Measurements from ENCODE around the gene ALX4. TPM values are rescaled to one million over a fixed set of nuclear protein-coding genes. Genes with fewer than 3 reads are reported as not detected.

Gene ALX4
- total and polyA plus RNA-seq, 9 of the 15 experiments (the other 6 are each of a cell fraction or from before 2014, with no cell fraction given): 0.07 to 1.2 (median 0.33) TPM

DNA sequence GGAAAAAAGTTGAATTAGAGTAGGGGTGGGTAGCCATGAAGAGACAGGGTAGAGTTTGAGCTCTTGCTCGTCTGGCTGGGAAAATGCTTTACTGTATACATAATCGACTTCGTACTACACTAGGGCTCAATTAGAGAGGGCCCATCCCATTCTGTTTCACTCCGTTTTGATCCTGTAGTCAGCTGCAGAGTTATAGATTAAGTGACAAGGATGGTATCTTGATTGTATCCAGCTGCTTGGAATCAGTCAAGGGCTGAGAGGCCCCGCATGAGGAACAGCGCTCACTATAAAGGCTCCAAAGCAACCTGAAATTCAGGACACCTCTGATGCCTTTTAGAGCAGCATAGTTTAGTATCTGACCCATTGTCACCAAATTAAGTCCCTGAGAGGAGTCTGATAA, 81.6 kb downstream of the ALX4 start:
- H3K4me1 ChIP-seq (replicated peaks in 1 of 2; ENCODE audit: control insufficient read depth in 2 of 2, insufficient read depth in 2 of 2, low read length in 2 of 2): no peaks in the 10 kb centered on the region
- H3K79me2 ChIP-seq (ENCODE audit: control insufficient read depth, insufficient read depth, low read length): no peaks in the 10 kb centered on the region
- H3K27ac ChIP-seq (ENCODE audit: extremely low read depth, low read depth, low read length): no peak overlapping the region
- TF ChIP-seq, protein P1, sequence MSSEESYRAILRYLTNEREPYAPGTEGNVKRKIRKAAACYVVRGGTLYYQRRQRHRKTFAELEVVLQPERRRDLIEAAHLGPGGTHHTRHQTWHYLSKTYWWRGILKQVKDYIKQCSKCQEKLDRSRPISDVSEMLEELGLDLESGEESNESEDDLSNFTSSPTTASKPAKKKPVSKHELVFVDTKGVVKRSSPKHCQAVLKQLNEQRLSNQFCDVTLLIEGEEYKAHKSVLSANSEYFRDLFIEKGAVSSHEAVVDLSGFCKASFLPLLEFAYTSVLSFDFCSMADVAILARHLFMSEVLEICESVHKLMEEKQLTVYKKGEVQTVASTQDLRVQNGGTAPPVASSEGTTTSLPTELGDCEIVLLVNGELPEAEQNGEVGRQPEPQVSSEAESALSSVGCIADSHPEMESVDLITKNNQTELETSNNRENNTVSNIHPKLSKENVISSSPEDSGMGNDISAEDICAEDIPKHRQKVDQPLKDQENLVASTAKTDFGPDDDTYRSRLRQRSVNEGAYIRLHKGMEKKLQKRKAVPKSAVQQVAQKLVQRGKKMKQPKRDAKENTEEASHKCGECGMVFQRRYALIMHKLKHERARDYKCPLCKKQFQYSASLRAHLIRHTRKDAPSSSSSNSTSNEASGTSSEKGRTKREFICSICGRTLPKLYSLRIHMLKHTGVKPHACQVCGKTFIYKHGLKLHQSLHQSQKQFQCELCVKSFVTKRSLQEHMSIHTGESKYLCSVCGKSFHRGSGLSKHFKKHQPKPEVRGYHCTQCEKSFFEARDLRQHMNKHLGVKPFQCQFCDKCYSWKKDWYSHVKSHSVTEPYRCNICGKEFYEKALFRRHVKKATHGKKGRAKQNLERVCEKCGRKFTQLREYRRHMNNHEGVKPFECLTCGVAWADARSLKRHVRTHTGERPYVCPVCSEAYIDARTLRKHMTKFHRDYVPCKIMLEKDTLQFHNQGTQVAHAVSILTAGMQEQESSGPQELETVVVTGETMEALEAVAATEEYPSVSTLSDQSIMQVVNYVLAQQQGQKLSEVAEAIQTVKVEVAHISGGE (CRISPR knock-in tag; IDR thresholded peaks at IDR 0.05): no peak
- TF ChIP-seq NONO (IDR thresholded peaks at IDR 0.05; ENCODE audit: low read depth in 2 of 2, low read length in 1 of 2): no peak
- H3K4me3 ChIP-seq: no peak overlapping the region
- no TSS peak for BruUV-seq (replicated peaks)
- WGBS (ENCODE audit: insufficient coverage, low coverage, missing lambda C conversion rate): 68% methylated on average over 6 of the region's 6 CpGs
- no peaks in the 10 kb centered on the region for H3K9me1 ChIP-seq (ENCODE audit: control insufficient read depth, insufficient read depth, low read length)
- H2AFZ ChIP-seq (ENCODE audit: low read depth, low read length): no peak overlapping the region
- peaks cover 3% of the 10 kb centered on the region; the same call in 2 of the 3 replicates for H3K36me3 ChIP-seq (ENCODE audit: control insufficient read depth, insufficient read depth, low read length)
- H3K9me3 ChIP-seq (replicated peaks; ENCODE audit: control insufficient read depth, insufficient read depth, low read depth, low read length): no peaks in the 10 kb centered on the region
- FAIRE-seq (no peak), DNase-seq (ENCODE audit: extremely low read depth in 1 of 4, low spot score in 3 of 4) (no peak), ATAC-seq (no peak)
- POLR2A ChIA-PET: interaction anchor here (1.3 kb wide), 1 partner anchor 10 kb away, joined by 4 read pairs; no protein-coding TSS in a partner anchor
- no peak overlapping the region for H3K4me2 ChIP-seq (ENCODE audit: insufficient read depth, low read length)
- H4K20me1 ChIP-seq (replicated peaks; ENCODE audit: control insufficient read depth, insufficient read depth, low read length): no peaks in the 10 kb centered on the region
- in situ Hi-C loops (cut with MboI) (no loop called here), intact Hi-C loops (cut with micrococcal nuclease) (no loop called here)
- CTCF ChIA-PET (ENCODE audit: low intra/inter-chr PET ratio): interaction anchor here (0.7 kb wide), 1 partner anchor 95 kb away, joined by 3 read pairs; no protein-coding TSS in a partner anchor
- H3K9ac ChIP-seq (ENCODE audit: insufficient read depth in 1 of 2, low read depth in 2 of 2, low read length in 2 of 2): no peak overlapping the region
- H3K27me3 ChIP-seq (ENCODE audit: control insufficient read depth in 2 of 2, insufficient read depth in 2 of 2, low read length in 2 of 2): no peaks in the 10 kb centered on the region
